Uterus (tissue), 4 donors: Measurements from ENCODE around the gene A2M. TPM values are rescaled to one million over a fixed set of nuclear protein-coding genes. Genes with fewer than 3 reads are reported as not detected.

Experiments used
- DNase-seq, 2 donors: peaks; one replicate each; pipeline ENCODE4 v3.0.0-alpha.2; 2019 to 2020
- H3K27ac ChIP-seq, 2 donors: fragments of 200-600 bp; sonication (generic); 1 replicate in 1 of 2; 2 replicates in 1 of 2; pipeline ENCODE4 v1.5.1; 2016 to 2018
- H3K27me3 ChIP-seq, 2 donors: fragments of 200-600 bp; sonication (generic); one replicate each; pipeline ENCODE4 v1.5.1; 2018 to 2019; ENCODE audit warnings: control low read depth in 1 of 2
- H3K36me3 ChIP-seq, 2 donors: fragments of 200-600 bp; sonication (generic); one replicate each; pipeline ENCODE4 v1.5.1; 2019; ENCODE audit warnings: control low read depth in 1 of 2
- H3K4me1 ChIP-seq, 2 donors: fragments of 200-600 bp; sonication (generic); one replicate each; pipeline ENCODE4 v1.5.1; 2018 to 2019; ENCODE audit warnings: control low read depth in 1 of 2
- H3K4me3 ChIP-seq, 2 donors: fragments of 200-600 bp; sonication (generic); 1 replicate in 1 of 2; 2 replicates in 1 of 2; pipeline ENCODE4 v1.5.1; 2018 to 2019; ENCODE audit warnings: mild to moderate bottlenecking in 1 of 2
- H3K9me3 ChIP-seq, 2 donors: fragments of 200-600 bp; sonication (generic); one replicate each; pipeline ENCODE4 v1.5.1; 2019; ENCODE audit warnings: control low read depth in 1 of 2
- CTCF ChIP-seq, 4 experiments: fragments of 200-600 bp in 2 of 4; fragments of 450-650 bp in 2 of 4; sonication (generic) in 2 of 4; IDR thresholded peaks; one replicate each; pipeline ENCODE4 v1.5.1; 2016 to 2019; ENCODE audit warnings: antibody characterized with exemption in 4 of 4, mild to moderate bottlenecking in 2 of 4, moderate library complexity in 1 of 4
- POLR2A ChIP-seq, 2 donors: fragments of 450-650 bp; IDR thresholded peaks; one replicate each; pipeline ENCODE4 v1.6.1; 2016; ENCODE audit warnings: antibody characterized with exemption in 2 of 2, mild to moderate bottlenecking in 1 of 2, moderate library complexity in 1 of 2
- intact Hi-C: fragments of 100-400 bp; cut with DNase I; formaldehyde crosslinking; loops from one replicate; pipeline ENCODE4 v1.15.1; 2023; ENCODE audit warnings: low total_unique reads
- total RNA-seq, 4 donors: library from RNA; depleted of rRNA in 3 of 4; stranded (reverse); fragments of >200 nt in 3 of 4; gene quantifications; one replicate each; pipeline versions ENCODE4 v1.1.0 to v1.2.4, GENCODE V29; 2014 to 2023
- donor health status: DM: yes; HTN: yes; CAD: no.

Gene A2M
- total RNA-seq, 4 donors from 2014 or later: 305 to 1,063 (median 353) TPM

- Histone ChIP-seq H3K27me3 (no peaks in the 10 kb centered on the region), H3K4me3 (no peak overlapping the region), H3K36me3 (no peaks in the 10 kb centered on the region), H3K9me3 (no peaks in the 10 kb centered on the region), H3K4me1 (no peaks in the 10 kb centered on the region), H3K27ac (no peak overlapping the region)
- no peak for DNase-seq
- intact Hi-C loops: no loop called here
- no peak for TF ChIP-seq POLR2A (IDR thresholded peaks at IDR 0.05)
- no peak for TF ChIP-seq CTCF (IDR thresholded peaks at IDR 0.05)
Observed at GRCh38 chr12:9096563-9097176, 19.0 kb downstream of the A2M start.

GRCh38 chr12:9095322-9095721 is 20.4 kb downstream of the A2M start:
- no peaks in the 10 kb centered on the region for H3K27me3 ChIP-seq
- H3K4me1 ChIP-seq: no peaks in the 10 kb centered on the region
- no peak overlapping the region for H3K4me3 ChIP-seq
- no peak overlapping the region for H3K27ac ChIP-seq
- DNase-seq: no peak
- no peaks in the 10 kb centered on the region for H3K9me3 ChIP-seq
- intact Hi-C loops: no loop called here
- TF ChIP-seq POLR2A (IDR thresholded peaks at IDR 0.05) (no peak), CTCF (IDR thresholded peaks at IDR 0.05) (no peak)
- H3K36me3 ChIP-seq: no peaks in the 10 kb centered on the region

GRCh38 chr12:9094512-9095206 is 21.1 kb downstream of the A2M start:
- Histone ChIP-seq H3K36me3 (no peaks in the 10 kb centered on the region), H3K4me1 (no peaks in the 10 kb centered on the region), H3K27ac (no peak overlapping the region), H3K27me3 (no peaks in the 10 kb centered on the region), H3K4me3 (no peak overlapping the region), H3K9me3 (no peaks in the 10 kb centered on the region)
- TF ChIP-seq POLR2A (IDR thresholded peaks at IDR 0.05): no peak
- intact Hi-C loops: no loop called here
- DNase-seq: no peak

- no peaks in the 10 kb centered on the region for H3K9me3 ChIP-seq
- TF ChIP-seq POLR2A (IDR thresholded peaks at IDR 0.05) (no peak), CTCF (IDR thresholded peaks at IDR 0.05) (no peak)
- H3K27ac ChIP-seq: no peak overlapping the region
- H3K36me3 ChIP-seq: no peaks in the 10 kb centered on the region
- no peak for DNase-seq
- intact Hi-C loops: no loop called here
- H3K4me1 ChIP-seq: no peaks in the 10 kb centered on the region
- no peak overlapping the region for H3K4me3 ChIP-seq
- no peaks in the 10 kb centered on the region for H3K27me3 ChIP-seq
Observed at GRCh38 chr12:9091891-9092598, 23.7 kb downstream of the A2M start.

GRCh38 chr12:9090220-9090619 is 25.5 kb downstream of the A2M start:
- no peak for DNase-seq
- Histone ChIP-seq H3K27ac (no peak overlapping the region), H3K9me3 (no peaks in the 10 kb centered on the region), H3K4me3 (no peak overlapping the region), H3K36me3 (no peaks in the 10 kb centered on the region), H3K4me1 (no peaks in the 10 kb centered on the region), H3K27me3 (no peaks in the 10 kb centered on the region)
- intact Hi-C loops: no loop called here
- TF ChIP-seq POLR2A (IDR thresholded peaks at IDR 0.05) (no peak), CTCF (IDR thresholded peaks at IDR 0.05) (no peak)
